NCI-H510A (cell line): ENCODE results near the gene EFTUD2.

Experiments
- DNase-seq: peaks from one replicate; lab custom pipeline; 2025; lab: John Stamatoyannopoulos, UW

EFTUD2 gene

DNA sequence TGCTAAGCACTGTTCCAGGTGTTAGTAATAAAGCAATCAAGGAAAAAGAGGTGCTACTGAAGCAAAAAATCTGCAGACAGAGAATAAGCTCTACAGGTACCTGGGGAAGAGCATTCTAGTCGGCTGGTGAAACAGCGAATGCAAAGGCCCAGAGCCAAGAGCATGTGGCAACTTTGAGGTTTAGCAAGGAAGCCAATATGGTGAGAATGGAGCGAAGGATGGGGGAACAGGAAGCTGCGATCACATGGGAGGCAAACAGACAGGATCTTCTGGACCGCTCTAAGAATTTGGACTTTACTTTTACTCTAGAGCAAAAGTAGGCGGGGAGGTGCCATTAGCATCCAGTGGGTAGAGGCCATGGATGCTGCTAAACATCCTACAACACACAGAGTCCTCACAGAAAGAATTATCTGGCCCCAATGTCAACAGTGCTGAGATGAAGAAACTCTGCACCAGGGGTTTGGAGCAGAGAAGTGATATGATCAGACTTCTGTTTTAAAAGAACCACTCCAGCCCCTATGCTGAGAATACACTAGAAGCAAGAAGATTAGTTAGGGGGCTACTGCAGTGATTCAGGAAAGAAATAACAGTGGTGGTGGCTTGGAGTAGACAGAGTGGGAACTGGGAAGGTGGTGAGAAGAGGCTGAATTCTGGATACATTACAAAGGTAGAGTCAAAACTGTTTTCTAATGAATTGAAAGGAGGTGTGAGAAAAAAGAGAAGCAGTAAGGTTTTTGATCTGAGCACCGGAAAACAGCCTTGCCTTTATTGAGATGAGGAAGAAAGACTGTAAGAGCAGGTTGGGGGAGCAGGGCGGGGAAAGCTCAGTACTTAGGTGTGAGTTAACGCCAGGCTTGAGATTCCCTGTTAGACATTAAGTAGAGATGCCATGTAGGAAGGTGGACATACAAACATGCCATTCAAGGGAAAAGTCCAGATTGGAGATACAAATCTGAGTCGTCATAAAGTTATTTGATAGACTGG, 11.0 kb downstream of the EFTUD2 start:
- no peak for DNase-seq

DNA sequence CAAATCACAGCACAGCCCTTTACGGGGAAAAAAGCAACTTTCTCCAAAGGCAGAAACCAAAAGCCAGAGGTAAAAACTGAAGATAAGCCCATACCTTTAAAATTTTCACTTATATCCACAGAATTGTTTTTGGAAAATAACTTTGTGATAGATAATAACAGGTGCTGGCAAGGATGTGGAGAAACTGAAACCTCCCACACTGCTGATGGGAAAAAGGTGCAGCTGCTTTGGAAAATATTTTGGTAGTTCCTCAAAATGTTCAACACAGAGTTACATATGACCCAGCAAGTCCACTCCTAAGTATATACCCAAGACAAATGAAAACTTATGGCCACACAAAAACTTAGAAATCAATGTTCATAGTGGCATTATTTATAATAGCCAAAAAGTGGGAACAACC, 12.2 kb downstream of the EFTUD2 start:
- no peak for DNase-seq

DNA sequence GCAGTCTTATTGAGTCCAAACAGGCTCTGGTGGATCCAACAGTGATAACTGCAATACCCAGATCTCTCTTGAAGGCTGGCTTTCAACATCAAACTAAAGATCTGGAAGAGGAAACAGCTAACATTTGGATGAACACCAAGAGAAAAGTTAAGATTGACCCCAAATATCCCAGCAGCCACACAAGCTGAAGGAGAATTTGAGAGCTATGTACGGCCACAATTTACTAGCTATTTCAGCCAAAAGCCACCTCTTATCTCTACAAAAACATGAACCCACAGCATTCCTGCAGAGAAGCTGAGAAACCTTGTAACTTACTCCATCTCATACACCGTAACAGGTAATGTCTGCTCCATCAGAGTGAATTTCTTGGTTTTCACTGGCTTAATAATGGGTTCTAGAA, 14.3 kb downstream of the EFTUD2 start:
- no peak for DNase-seq

DNA sequence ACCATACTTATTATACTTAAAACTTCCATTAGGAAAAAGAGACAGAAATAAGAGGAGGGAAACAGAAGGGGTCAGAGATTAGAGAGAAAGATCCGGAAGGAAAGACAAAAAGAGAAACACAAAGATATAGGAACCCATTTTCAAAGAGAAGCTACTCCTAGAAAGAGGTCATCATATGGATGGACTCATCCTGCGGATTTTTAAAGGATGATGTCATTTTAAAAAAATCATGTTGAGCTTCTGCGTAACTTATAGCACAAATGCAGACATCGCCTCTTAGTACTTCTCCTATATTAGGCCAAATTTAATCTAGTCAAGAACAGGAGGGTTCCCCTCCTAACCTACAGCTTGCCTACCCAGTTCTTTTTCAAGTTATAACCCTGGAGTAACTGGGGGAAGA, 18.1 kb downstream of the EFTUD2 start:
- DNase-seq = no peak

DNA sequence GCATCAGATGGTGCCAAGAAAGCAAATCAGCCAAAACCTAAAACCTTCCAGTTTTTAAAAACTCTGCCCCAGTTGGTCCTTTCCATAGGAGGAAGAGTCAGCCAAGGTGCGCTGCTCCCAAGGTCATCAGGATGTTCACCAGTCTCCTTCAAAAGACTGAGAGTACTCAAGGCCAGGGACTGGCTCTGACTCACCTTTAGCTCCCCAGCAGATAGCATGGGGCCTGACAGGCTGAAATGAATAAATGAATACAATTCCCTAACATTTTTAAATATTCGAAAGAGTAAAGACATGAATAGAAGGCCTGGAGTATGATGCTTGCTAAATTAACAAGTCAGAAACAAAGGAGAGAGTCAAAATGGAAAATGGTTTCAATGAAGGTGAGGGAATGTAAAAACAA, 19.2 kb downstream of the EFTUD2 start:
- DNase-seq = no peak

- no peak for DNase-seq
Observed at GRCh38 chr17:44879376-44879775, 19.9 kb downstream of the EFTUD2 start.

- DNase-seq = no peak
Observed at GRCh38 chr17:44878627-44879221, 20.5 kb downstream of the EFTUD2 start.

GRCh38 chr17:44877121-44877520, 22.1 kb downstream of the EFTUD2 start:
- DNase-seq = no peak

DNA sequence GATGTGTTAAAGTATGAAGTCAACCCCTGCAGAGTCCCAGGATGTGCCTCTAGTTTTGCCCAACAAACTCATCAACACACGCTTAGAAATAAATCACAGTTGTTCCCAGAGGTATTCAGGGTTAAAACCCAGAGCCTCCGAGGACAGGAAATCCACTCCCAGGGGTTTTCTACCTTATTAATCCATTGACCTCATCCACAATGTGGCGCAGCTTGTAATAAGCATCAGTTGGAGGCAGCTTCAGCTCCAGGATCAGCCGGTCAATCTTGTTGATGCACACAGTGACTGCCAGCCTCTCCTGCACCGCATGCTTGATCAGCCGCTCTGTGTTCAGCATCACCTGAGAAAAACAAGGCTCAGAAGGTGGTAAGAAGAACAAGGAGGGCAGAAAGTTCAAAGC, 23.5 kb downstream of the EFTUD2 start:
- no peak for DNase-seq

DNA sequence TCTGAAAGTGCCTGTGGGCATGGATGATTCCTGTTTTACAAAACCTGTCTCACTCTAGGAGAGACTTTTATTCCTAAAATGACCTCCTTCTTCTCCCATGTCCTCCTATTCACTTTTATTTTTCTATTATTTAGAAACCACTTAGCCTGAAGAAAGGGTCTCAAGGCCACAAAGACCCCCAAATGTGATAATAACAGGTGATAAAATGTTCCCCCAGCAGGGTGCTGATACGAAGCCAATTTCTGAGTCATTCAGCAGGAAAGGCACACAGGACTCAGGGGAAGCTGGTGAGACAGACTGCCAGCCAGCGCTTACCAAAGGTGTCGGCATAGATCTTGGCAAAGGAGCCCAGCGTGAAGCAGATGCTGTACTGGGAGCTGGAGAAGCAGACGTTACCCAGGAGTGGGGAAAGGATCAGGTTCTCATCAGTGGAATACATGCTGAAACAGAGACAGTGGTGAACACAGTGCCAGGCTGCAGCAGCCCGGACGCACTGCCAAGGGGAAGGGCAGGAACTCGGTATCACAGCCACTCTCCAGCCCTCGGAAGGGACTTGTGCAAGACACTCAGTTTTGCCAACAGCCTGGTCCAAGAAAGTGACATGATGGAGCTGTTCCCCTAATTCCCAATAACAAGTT, 27.0 kb downstream of the EFTUD2 start:
- no peak for DNase-seq

DNA sequence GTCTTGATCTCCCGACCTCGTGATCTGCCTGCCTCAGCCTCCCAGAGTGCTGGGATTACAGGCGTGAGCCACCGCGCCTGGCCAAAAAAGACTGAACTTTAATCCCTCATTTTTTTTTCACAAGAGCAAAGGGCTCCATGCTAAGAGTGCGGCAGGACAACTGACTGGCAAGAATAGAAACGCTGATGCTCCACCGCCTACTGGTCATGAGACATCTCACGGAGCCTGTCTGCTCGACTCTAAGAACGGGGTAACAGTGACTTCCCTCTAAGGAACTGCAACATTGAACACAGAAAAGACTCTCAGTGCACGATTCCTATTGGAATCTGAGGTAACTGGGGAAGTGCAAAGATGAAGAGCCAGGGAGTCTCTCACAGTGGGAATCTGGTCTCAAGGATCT, 27.7 kb downstream of the EFTUD2 start:
- DNase-seq = no peak

DNA sequence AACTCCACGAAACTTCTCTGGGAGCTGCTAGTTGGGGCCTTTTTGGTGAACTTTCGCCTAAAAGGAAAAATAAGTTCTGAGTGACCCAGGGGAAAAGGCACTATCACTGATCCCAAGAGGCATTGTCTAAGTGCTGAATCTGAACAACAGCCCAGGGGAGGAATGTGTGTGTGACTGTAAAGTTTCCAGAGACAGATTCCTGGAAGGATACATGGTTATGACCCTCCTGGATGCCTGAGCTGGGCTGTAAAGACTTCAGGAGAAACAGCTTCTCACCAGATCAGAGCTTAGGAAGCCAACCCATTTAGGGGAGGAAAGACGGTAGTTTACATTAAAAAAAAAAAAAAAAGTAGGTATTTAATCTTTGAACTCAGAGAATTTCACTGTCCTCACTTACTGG, 31.4 kb downstream of the EFTUD2 start:
- DNase-seq = no peak

DNA sequence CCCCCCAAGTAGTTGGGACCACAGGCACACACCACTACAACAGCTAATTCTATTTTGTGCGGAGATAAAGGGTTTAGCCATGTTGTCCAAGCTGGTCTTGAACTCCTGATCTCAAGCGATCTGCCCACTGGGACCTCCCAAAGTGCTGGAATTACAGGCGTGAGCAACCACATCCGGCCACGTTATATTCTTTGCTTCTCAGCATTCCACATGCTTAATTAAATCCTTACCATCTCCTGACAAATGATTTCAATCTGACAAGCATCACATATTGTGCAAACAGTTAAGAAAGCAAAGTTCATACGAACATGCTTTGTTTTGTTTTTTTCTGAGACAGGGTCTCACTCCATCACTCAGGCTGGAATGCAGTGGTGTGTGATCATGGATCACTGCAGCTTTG, 33.3 kb downstream of the EFTUD2 start:
- no peak for DNase-seq

DNA sequence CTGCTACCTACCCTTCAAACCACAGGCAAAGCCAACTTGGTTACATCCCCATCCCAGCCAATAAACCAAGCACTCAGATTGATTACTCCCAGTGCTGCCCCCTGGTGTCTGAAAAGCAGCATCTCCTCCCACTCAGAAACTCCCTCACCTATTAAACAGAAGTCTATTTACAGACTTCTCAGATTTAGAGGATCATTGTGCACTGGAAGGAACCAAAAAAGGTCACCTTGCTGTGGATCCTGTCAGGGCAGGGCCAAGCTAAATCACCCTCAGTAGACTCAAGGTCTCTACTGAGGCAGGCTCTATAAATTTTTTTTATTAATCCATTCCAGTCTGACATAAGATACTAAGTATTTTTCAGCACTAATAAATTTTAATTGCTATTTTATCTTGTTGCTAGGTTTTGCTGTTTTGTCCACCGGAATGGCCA, 34.0 kb downstream of the EFTUD2 start:
- peak; percentile 16 for DNase-seq

DNA sequence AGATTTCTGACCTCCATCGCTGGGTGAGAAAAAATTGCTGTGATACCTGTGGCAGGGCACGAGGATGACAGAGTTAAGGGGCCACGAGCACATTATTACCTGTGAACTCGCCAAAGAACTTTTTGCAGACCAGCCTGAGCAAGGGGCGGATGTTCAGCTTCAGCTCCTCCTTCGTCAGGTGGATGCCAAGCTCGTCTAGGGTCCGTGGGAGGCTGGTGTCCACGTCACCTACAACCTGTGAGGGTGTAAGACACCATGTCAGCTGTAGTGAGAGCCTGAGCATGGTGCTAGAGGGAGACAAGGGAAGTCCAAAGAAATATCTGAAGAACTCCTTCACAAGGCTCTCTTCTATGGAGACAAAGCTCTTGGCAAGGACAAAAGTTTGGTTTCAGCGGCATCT, 34.4 kb downstream of the EFTUD2 start:
- no peak for DNase-seq

- DNase-seq = no peak
Observed at GRCh38 chr17:44863061-44863918, 36.0 kb downstream of the EFTUD2 start.

DNA sequence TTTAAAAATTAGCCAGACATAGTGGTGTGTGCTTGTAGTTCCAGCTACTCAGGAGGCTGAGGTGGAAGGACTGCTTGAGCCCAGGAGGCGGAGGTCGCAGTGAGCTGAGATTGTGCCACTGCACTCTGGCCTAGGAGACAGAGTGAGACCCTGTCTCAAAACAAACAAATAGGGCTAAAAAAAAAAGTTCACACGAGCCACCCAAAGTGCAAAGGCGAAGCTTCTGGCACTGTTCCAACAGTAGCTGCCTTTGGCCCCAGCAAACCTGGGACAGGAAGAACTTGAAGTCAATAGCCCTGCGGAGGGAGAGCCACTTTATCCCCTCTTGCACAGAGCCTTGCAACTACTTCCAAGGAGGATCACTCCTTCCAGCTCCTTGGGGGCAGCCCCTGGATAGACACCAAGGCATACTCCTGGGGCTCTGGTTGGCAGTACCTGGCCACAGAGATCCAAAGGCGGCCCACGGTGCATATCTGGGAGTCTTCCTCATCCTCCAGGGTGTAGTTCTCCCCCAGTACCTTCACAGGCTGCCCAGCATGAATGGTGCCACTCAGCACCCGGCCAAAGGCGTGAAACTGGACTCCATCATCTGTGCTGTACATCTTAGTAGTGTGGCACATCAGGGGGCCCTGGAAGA, 36.8 kb downstream of the EFTUD2 start:
- no peak for DNase-seq

DNA sequence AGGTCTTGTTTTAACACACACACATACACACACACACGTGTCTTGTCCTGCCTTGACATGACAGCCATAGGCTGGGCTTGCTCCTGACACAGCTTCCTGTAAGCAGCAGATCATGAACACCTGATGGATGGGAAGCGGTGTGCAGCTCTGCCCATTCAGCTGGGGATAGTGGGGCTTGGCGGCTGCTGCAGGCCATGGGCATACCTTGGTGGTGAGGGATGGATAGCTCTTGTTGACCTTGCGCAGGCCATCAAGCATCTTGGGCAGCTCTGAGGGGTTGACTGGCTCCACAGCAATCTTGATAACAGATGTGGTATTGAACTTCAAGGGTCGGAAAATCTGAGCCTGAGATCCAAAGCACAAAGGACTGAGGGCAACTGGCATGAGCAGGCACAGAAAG, 39.5 kb downstream of the EFTUD2 start:
- DNase-seq = no peak

- no peak for DNase-seq
Observed at GRCh38 chr17:44854192-44854591, 45.1 kb downstream of the EFTUD2 start.

DNA sequence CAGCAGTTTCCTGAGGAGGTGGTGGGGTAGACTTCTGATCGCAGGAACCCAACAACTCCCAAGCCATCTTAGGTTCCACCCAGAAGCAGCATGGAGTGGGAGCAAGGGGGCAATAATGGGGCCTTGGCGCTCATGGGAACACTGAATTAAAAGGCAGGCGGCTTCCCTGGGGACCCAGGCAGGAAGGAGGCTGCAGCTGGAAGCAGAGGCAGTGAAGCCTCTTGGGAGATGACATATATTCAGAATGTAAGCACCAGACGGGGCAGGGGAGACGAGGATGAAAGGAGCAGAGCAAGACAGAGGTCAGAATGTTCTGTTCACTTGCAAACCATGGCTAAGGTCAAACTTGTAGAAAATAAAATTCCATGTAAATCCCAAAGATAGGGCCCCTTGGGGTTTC, 48.6 kb downstream of the EFTUD2 start:
- no peak for DNase-seq

DNA sequence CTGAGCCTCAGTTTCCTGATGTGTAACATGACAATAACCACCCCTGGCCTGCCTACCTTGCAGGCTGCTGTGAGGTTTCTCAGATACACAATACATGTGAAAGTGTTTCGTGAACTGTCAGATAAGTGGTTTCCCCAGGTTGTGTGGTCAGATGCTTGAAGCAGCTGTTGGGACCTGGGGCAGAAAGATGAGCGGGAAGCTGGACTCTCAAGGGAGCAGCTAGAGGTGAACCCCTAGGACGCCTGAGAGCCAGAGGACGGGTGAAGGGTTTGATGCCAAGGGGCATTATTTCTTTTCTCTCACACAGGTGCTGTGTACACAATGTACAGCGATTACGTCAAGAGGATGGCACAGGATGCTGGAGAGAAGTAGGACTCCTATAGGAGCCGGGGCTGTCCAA, 49.2 kb downstream of the EFTUD2 start:
- no peak for DNase-seq
